A549 (cell line): Measurements from ENCODE around the gene CD37. TPM values are rescaled to one million over a fixed set of nuclear protein-coding genes. Genes with fewer than 3 reads are reported as not detected.
"Not testable (repeated sequence)": the region's sequence is repeated elsewhere in the genome, so short reads cannot be mapped to it uniquely, and the experiment has no call there.

ENCODE experiments used
- ATAC-seq, 2 experiments: fragments of 200-7000 bp in 1 of 2; fragments of >200 bp in 1 of 2; cut with Nextera tagmentation in 1 of 2; cut with Tn5 transposase in 1 of 2; 3 replicates each; pipeline versions ENCODE4 v1.8.0 to v1.9.1; 2018 to 2020; ENCODE audit warnings: mild to moderate bottlenecking in 1 of 2, moderate library complexity in 1 of 2
- CTCF ChIA-PET: fragments of 300-600 bp; sonication (Branson Sonifier 250); formaldehyde crosslinking; extraction: SDS; loops from one replicate; lab custom pipeline; 2021; ENCODE audit warnings: antibody characterized with exemption, inconsistent platforms; lab: Yijun Ruan, JAX
- POLR2A ChIA-PET: fragments of 350-600 bp; formaldehyde crosslinking; extraction: SDS; loops from one replicate; lab custom pipeline; 2021; ENCODE audit warnings: antibody characterized with exemption, inconsistent platforms; lab: Yijun Ruan, JAX
- DNase-seq, 2 experiments: peaks; one replicate each; pipeline versions ENCODE4 v3.0.0 to v3.0.0-alpha.2; 2011 to 2016; ENCODE audit warnings: low read depth in 1 of 2, low spot score in 1 of 2
- FAIRE-seq: peaks from 2 replicates; lab custom pipeline; 2011; peaks lifted over from hg19 to GRCh38; lab: Jason Lieb, UNC
- H3K27ac ChIP-seq, 2 experiments: fragments of >200 bp; sonication (Bioruptor Twin); formaldehyde crosslinking; 3 replicates each; pipeline ENCODE4 v1.5.1; 2016 to 2017
- H3K4me1 ChIP-seq: fragments of >200 bp; sonication (Bioruptor Twin); formaldehyde crosslinking; 3 replicates; pipeline ENCODE4 v1.6.1; 2016
- H3K4me2 ChIP-seq: fragments of >200 bp; sonication (Bioruptor Twin); formaldehyde crosslinking; 3 replicates; pipeline ENCODE4 v1.6.1; 2016
- H3K4me3 ChIP-seq: fragments of >200 bp; sonication (Bioruptor Twin); formaldehyde crosslinking; 3 replicates; pipeline ENCODE4 v1.5.1; 2016
- H3K9me3 ChIP-seq: fragments of >200 bp; sonication (Bioruptor Twin); formaldehyde crosslinking; 3 replicates; pipeline ENCODE4 v1.6.1; 2016
- ATOH8 ChIP-seq: fragments of 250-450 bp; sonication (Bioruptor Pico); IDR thresholded peaks from 2 replicates; pipeline ENCODE4 v1.5.0; 2020; ENCODE audit warnings: low read depth, mild to moderate bottlenecking, moderate library complexity
- EHMT2 ChIP-seq: fragments of 200-600 bp; sonication (generic); IDR thresholded peaks from 2 replicates; pipeline ENCODE4 v1.6.1; 2016; ENCODE audit warnings: antibody characterized with exemption, low read depth, mild to moderate bottlenecking, moderate library complexity
- FOSB ChIP-seq: fragments of 250-450 bp; sonication (Bioruptor Pico); IDR thresholded peaks from 2 replicates; pipeline ENCODE4 v1.5.0; 2020; ENCODE audit warnings: mild to moderate bottlenecking, moderate library complexity
- HOXB13 ChIP-seq: fragments of 250-450 bp; sonication (Bioruptor Pico); IDR thresholded peaks from 2 replicates; pipeline ENCODE4 v1.5.0; 2020; ENCODE audit warnings: low read depth, mild to moderate bottlenecking, moderate library complexity
- KDM5A ChIP-seq: fragments of 200-600 bp; sonication (generic); IDR thresholded peaks from 2 replicates; pipeline ENCODE4 v1.6.1; 2016; ENCODE audit warnings: antibody characterized with exemption, mild to moderate bottlenecking
- MAFK ChIP-seq: fragments of 450-650 bp; IDR thresholded peaks from 2 replicates; pipeline ENCODE4 v1.6.1; 2014; ENCODE audit not compliant: partially characterized antibody
- MYC ChIP-seq: IDR thresholded peaks from 2 replicates; pipeline ENCODE4 v1.6.1; 2012; ENCODE audit warnings: mild to moderate bottlenecking, inconsistent platforms, low read length, improper control_type of control experiment, borderline replicate concordance
- NFE2L2 ChIP-seq: fragments of 150-350 bp; conservative IDR thresholded peaks from 2 replicates; pipeline ENCODE4 v1.6.1; 2014; ENCODE audit warnings: low read length
- NR3C1 ChIP-seq: fragments of >200 bp; sonication (Bioruptor Twin); formaldehyde crosslinking; IDR thresholded peaks from 3 replicates; pipeline ENCODE4 v1.6.1; 2017
- PBX3 ChIP-seq: IDR thresholded peaks from 2 replicates; pipeline ENCODE4 v1.6.1; 2012
- RAD21 ChIP-seq, 2 experiments: fragments of >200 bp in 1 of 2; sonication (Bioruptor Twin) in 1 of 2; formaldehyde crosslinking in 1 of 2; IDR thresholded peaks in 1 of 2; conservative IDR thresholded peaks in 1 of 2; 2 replicates in 1 of 2; 3 replicates in 1 of 2; pipeline ENCODE4 v1.6.1; 2012 to 2018; ENCODE audit warnings: inconsistent platforms in 1 of 2
- RCOR1 ChIP-seq: fragments of 150-350 bp; IDR thresholded peaks from 2 replicates; pipeline ENCODE4 v1.6.1; 2014; ENCODE audit warnings: antibody characterized with exemption, low read length, low read depth
- SMC3 ChIP-seq: fragments of >200 bp; sonication (Bioruptor Twin); formaldehyde crosslinking; IDR thresholded peaks from 3 replicates; pipeline ENCODE4 v1.6.1; 2018; ENCODE audit warnings: inconsistent platforms
- ZFP36 ChIP-seq: fragments of 450-650 bp; IDR thresholded peaks from 2 replicates; pipeline ENCODE4 v1.6.1; 2014; ENCODE audit warnings: borderline replicate concordance; ENCODE audit not compliant: partially characterized antibody
- ZNF302 ChIP-seq: fragments of 250-450 bp; sonication (Bioruptor Pico); IDR thresholded peaks from 2 replicates; pipeline ENCODE4 v1.9.0; 2021; ENCODE audit warnings: inconsistent platforms, mild to moderate bottlenecking, moderate library complexity
- ZSCAN20 ChIP-seq: fragments of 250-450 bp; sonication (Bioruptor Pico); IDR thresholded peaks from 2 replicates; pipeline ENCODE4 v1.8.0; 2022; ENCODE audit warnings: mild to moderate bottlenecking, moderate library complexity
- WGBS: methylation state at CpG from one replicate; pipeline ENCODE4 v1.1.6; 2017; ENCODE audit errors: missing lambda C conversion rate; 5-methylcytosine and 5-hydroxymethylcytosine counted together
- polyA plus RNA-seq, 4 experiments: library from polyadenylated mRNA; depleted of rRNA in 3 of 4; stranded (reverse); fragments of >200 nt; fragmentation: RNase III in 1 of 4; extraction: RNeasy Plus Mini Kit Qiagen cat#74134 plus additional on column Dnase treatment in 1 of 4; gene quantifications; 2 replicates in 3 of 4; 3 replicates in 1 of 4; pipeline ENCODE4 v1.2.3, GENCODE V29; 2011 to 2017
- TF ChIP-seq, protein P1 (sequence below): IDR thresholded peaks from 2 replicates; pipeline ENCODE4 v1.6.1; 2012; ENCODE audit warnings: low read depth, borderline replicate concordance
- TF ChIP-seq, protein P2 (sequence below): fragments of 250-450 bp; sonication (Bioruptor Pico); IDR thresholded peaks from 2 replicates; pipeline ENCODE4 v1.5.0; 2021; ENCODE audit warnings: mild to moderate bottlenecking, moderate library complexity, borderline replicate concordance

Gene CD37
- polyA plus RNA-seq, 2 of the 4 experiments (the other 2 are of a cell fraction): 0.13 TPM; not detected in 1

DNA sequence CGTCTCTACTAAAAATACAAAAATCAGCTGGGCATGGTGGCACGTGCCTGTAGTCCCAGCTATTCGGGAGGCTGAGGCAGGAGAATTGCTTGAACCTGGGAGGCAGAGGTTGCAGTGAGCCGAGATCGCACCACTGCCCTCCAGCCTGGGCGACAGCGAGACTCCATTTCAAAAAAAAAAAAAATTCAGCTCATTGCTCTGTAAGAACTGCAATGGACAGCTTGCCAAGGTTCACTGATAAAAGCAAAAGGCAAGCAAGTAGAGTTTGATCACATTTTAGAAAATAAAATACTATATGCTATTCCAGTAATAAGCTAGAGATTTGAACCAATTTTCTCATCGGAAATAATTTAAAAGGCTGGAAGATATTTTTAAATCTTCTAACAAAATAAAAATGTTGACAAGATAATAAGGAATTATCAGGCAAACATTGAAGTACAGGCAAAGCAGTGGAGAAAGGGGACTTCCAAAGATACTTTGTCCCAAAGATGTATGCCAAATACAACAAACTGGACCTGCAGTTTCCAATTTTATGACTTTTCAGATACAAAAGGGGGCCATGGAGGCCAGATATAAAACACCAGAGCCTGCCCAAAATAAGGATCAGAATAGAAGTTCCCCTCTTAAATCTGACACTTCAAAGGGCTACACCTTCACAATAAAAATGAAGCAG, 39.9 kb upstream of the CD37 start:
- no peaks in the 10 kb centered on the region for H3K4me1 ChIP-seq
- H3K9me3 ChIP-seq: no peaks in the 10 kb centered on the region
- ChIA-PET CTCF (interaction anchor here (0.6 to 0.9 kb wide), 4 partner anchors 53 to 179 kb away, joined by 3 to 4 read pairs (median 4); no protein-coding TSS in a partner anchor), POLR2A (no interaction called here)
- no peak for TF ChIP-seq KDM5A
- TF ChIP-seq SMC3: no peak
- no peak for TF ChIP-seq ZSCAN20 (CRISPR knock-in tag)
- TF ChIP-seq ZNF302 (CRISPR knock-in tag): no peak
- TF ChIP-seq RCOR1: no peak
- no peak for TF ChIP-seq MAFK
- TF ChIP-seq FOSB (CRISPR knock-in tag): no peak
- no peak for TF ChIP-seq RAD21 (conservative IDR thresholded peaks at IDR 0.05 in 1 of 2, IDR thresholded peaks at IDR 0.05 in 1 of 2)
- TF ChIP-seq NFE2L2: no peak
- no peak for TF ChIP-seq NR3C1
- no peak overlapping the region for H3K27ac ChIP-seq
- H3K4me2 ChIP-seq: no peak overlapping the region
- ATAC-seq (no peak), FAIRE-seq (no peak), DNase-seq (no peak)
- H3K4me3 ChIP-seq: no peak overlapping the region
- WGBS: 88% methylated on average over 8 of the region's 8 CpGs

- no peak overlapping the region for H3K4me3 ChIP-seq
- DNase-seq (no peak), FAIRE-seq (no peak), ATAC-seq (no peak)
- H3K4me1 ChIP-seq: no peaks in the 10 kb centered on the region
- WGBS: 84% methylated on average over 3 of the region's 3 CpGs
- no peaks in the 10 kb centered on the region for H3K9me3 ChIP-seq
- no peak overlapping the region for H3K4me2 ChIP-seq
- POLR2A ChIA-PET: no interaction called here
- no peak overlapping the region for H3K27ac ChIP-seq
- TF ChIP-seq ZFP36: no peak
- TF ChIP-seq ATOH8 (CRISPR knock-in tag): no peak
- TF ChIP-seq EHMT2: no peak
- TF ChIP-seq RCOR1: no peak
- no peak for TF ChIP-seq HOXB13 (CRISPR knock-in tag)
- TF ChIP-seq MYC: no peak
- no peak for TF ChIP-seq PBX3
- TF ChIP-seq, protein P1, sequence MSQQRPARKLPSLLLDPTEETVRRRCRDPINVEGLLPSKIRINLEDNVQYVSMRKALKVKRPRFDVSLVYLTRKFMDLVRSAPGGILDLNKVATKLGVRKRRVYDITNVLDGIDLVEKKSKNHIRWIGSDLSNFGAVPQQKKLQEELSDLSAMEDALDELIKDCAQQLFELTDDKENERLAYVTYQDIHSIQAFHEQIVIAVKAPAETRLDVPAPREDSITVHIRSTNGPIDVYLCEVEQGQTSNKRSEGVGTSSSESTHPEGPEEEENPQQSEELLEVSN: no peak
- TF ChIP-seq, protein P2, sequence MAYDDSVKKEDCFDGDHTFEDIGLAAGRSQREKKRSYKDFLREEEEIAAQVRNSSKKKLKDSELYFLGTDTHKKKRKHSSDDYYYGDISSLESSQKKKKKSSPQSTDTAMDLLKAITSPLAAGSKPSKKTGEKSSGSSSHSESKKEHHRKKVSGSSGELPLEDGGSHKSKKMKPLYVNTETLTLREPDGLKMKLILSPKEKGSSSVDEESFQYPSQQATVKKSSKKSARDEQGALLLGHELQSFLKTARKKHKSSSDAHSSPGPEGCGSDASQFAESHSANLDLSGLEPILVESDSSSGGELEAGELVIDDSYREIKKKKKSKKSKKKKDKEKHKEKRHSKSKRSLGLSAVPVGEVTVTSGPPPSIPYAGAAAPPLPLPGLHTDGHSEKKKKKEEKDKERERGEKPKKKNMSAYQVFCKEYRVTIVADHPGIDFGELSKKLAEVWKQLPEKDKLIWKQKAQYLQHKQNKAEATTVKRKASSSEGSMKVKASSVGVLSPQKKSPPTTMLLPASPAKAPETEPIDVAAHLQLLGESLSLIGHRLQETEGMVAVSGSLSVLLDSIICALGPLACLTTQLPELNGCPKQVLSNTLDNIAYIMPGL (CRISPR knock-in tag): no peak
- CTCF ChIA-PET: interaction anchor here (0.8 to 6.1 kb wide), 4 partner anchors 13 to 70 kb away, joined by 3 to 50 read pairs (median 3); no protein-coding TSS in a partner anchor
Observed at GRCh38 chr19:49297403-49297802, 37.8 kb upstream of the CD37 start.

DNA sequence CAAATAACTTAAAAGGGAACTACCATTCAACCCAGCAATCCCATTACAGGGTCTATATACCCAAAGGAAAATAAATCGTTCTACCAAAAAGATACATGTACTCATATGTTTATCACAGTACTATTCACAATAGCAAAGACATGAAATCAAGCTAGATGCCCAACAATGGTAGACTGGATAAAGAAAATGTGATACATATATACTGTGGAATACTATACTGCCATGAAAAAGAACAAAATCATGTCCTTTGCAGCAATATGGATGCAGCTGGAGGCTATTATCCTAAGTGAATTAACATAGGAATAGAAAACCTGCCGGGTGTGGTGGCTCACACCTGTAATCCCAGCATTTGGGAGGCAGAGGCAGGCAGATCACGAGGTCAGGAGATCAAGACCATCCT, 36.6 kb upstream of the CD37 start:
- POLR2A ChIA-PET, ATAC-seq, DNase-seq, FAIRE-seq, H3K27ac ChIP-seq, H3K9me3 ChIP-seq, H3K4me3 ChIP-seq, H3K4me1 ChIP-seq, H3K4me2 ChIP-seq: not testable (repeated sequence)
- 68% methylated on average over 3 of the region's 3 CpGs for WGBS
- CTCF ChIA-PET: interaction anchor here (1.5 to 6.1 kb wide), 4 partner anchors 19 to 71 kb away, joined by 3 to 50 read pairs (median 24); no protein-coding TSS in a partner anchor
